Sigmoid colon (tissue), 7 donors: Measurements from ENCODE around the gene ADGRG3. TPM values are rescaled to one million over a fixed set of nuclear protein-coding genes. Genes with fewer than 3 reads are reported as not detected.

Experiments
- DNase-seq: peaks from one replicate; pipeline ENCODE4 v3.0.0-alpha.2; 2019
- H3K27ac ChIP-seq, 4 donors: fragments of 200-600 bp; sonication (generic); one replicate each; pipeline ENCODE4 v1.5.1; 2016 to 2019; ENCODE audit warnings: mild to moderate bottlenecking in 1 of 4
- H3K27me3 ChIP-seq, 3 donors: fragments of 200-600 bp; sonication (generic); one replicate each; pipeline ENCODE4 v1.5.1; 2019; ENCODE audit warnings: mild to moderate bottlenecking in 1 of 3
- H3K36me3 ChIP-seq, 4 donors: fragments of 200-600 bp; sonication (generic); one replicate each; pipeline ENCODE4 v1.5.1; 2016 to 2019
- H3K4me1 ChIP-seq, 4 donors: fragments of 200-600 bp; sonication (generic); one replicate each; pipeline ENCODE4 v1.5.1; 2017 to 2019
- H3K4me3 ChIP-seq, 4 donors: fragments of 200-600 bp; sonication (generic); one replicate each; pipeline ENCODE4 v1.5.1; 2017 to 2019; ENCODE audit warnings: mild to moderate bottlenecking in 2 of 4, moderate library complexity in 1 of 4
- H3K9me3 ChIP-seq, 4 donors: fragments of 200-600 bp in 3 of 4; sonication (generic) in 3 of 4; one replicate each; pipeline versions ENCODE4 v1.5.1 to v1.6.1; 2013 to 2019
- CTCF ChIP-seq, 4 experiments: fragments of 450-650 bp in 3 of 4; fragments of 200-600 bp in 1 of 4; IDR thresholded peaks; one replicate each; pipeline ENCODE4 v1.5.1; 2016 to 2019; ENCODE audit warnings: antibody characterized with exemption in 4 of 4, mild to moderate bottlenecking in 3 of 4, moderate library complexity in 2 of 4
- EP300 ChIP-seq, 4 donors: sonication (generic); formaldehyde crosslinking; IDR thresholded peaks; one replicate each; pipeline ENCODE4 v1.6.1; 2017; ENCODE audit warnings: antibody characterized with exemption in 4 of 4
- POLR2A ChIP-seq, 2 donors: fragments of 450-650 bp; IDR thresholded peaks; one replicate each; pipeline ENCODE4 v1.6.1; 2016; ENCODE audit warnings: antibody characterized with exemption in 2 of 2, mild to moderate bottlenecking in 2 of 2, moderate library complexity in 2 of 2
- POLR2AphosphoS5 ChIP-seq, 4 donors: sonication (generic); formaldehyde crosslinking; IDR thresholded peaks; one replicate each; pipeline ENCODE4 v1.6.1; 2017; ENCODE audit warnings: antibody characterized with exemption in 4 of 4
- WGBS, 2 donors: extraction: QIAGEN DNeasy Blood & Tissue Kit; methylation state at CpG; one replicate each; pipeline ENCODE4 v1.1.7; 2013; 5-methylcytosine and 5-hydroxymethylcytosine counted together
- intact Hi-C: fragments of 100-400 bp; cut with DNase I; formaldehyde crosslinking; loops from one replicate; pipeline ENCODE4 v1.15.1; 2023
- polyA plus RNA-seq, 3 donors: library from polyadenylated mRNA; stranded (reverse); fragments of 200-250 nt; gene quantifications; one replicate each; pipeline ENCODE4 v1.2.3, GENCODE V29; 2013
- total RNA-seq, 4 donors: library from RNA; depleted of rRNA; stranded (reverse); fragments of >200 nt; gene quantifications; one replicate each; pipeline ENCODE4 v1.1.0, GENCODE V29; 2016
- donor health status: healthy with polysubstance abuse.
- donor health status: Bipolar disorder and iron deficiency.
- donor health status: healthy.

ADGRG3 gene
- total and polyA plus RNA-seq, 7 donors, result 0.69 to 6.6 (median 3.6) TPM

GRCh38 chr16:57723170-57723569, 55.1 kb downstream of the ADGRG3 start:
- intact Hi-C loops, result no loop called here
- WGBS, 2 donors, result 79 to 80% methylated on average over 7 of the region's 7 CpGs
- no peaks in the 10 kb centered on the region for H3K27me3 ChIP-seq
- H3K9me3 ChIP-seq, result no peaks in the 10 kb centered on the region
- no peaks in the 10 kb centered on the region for H3K36me3 ChIP-seq
- H3K4me1 ChIP-seq, result no peaks in the 10 kb centered on the region
- no peak for TF ChIP-seq POLR2A (IDR thresholded peaks at IDR 0.05)
- no peak for DNase-seq
- H3K27ac ChIP-seq, result no peak overlapping the region
- no peak overlapping the region for H3K4me3 ChIP-seq

GRCh38 chr16:57724531-57724930, 56.4 kb downstream of the ADGRG3 start:
- intact Hi-C loops, result no loop called here
- Histone ChIP-seq H3K9me3 (no peaks in the 10 kb centered on the region), H3K36me3 (no peaks in the 10 kb centered on the region), H3K4me3 (no peak overlapping the region), H3K27me3 (no peaks in the 10 kb centered on the region), H3K4me1 (no peaks in the 10 kb centered on the region), H3K27ac (no peak overlapping the region)
- 87 to 90% methylated on average over 15 of the region's 15 CpGs for WGBS, 2 donors
- no peak for TF ChIP-seq POLR2A (IDR thresholded peaks at IDR 0.05)
- no peak for TF ChIP-seq POLR2AphosphoS5 (IDR thresholded peaks at IDR 0.05)
- no peak for TF ChIP-seq EP300 (IDR thresholded peaks at IDR 0.05)
- TF ChIP-seq CTCF (IDR thresholded peaks at IDR 0.05), result no peak
- DNase-seq, result no peak

GRCh38 chr16:57725151-57725550, 57.0 kb downstream of the ADGRG3 start:
- H3K9me3 ChIP-seq, result no peaks in the 10 kb centered on the region
- H3K27me3 ChIP-seq, result no peaks in the 10 kb centered on the region
- H3K27ac ChIP-seq, result no peak overlapping the region
- no peak for DNase-seq
- intact Hi-C loops, result no loop called here
- 37 to 56% methylated on average over 5 of the region's 5 CpGs for WGBS, 2 donors
- TF ChIP-seq EP300 (IDR thresholded peaks at IDR 0.05) (no peak), POLR2A (IDR thresholded peaks at IDR 0.05) (no peak), POLR2AphosphoS5 (IDR thresholded peaks at IDR 0.05) (no peak), CTCF (IDR thresholded peaks at IDR 0.05) (no peak)
- H3K4me1 ChIP-seq, result no peaks in the 10 kb centered on the region
- H3K4me3 ChIP-seq, result no peak overlapping the region
- no peaks in the 10 kb centered on the region for H3K36me3 ChIP-seq

DNA sequence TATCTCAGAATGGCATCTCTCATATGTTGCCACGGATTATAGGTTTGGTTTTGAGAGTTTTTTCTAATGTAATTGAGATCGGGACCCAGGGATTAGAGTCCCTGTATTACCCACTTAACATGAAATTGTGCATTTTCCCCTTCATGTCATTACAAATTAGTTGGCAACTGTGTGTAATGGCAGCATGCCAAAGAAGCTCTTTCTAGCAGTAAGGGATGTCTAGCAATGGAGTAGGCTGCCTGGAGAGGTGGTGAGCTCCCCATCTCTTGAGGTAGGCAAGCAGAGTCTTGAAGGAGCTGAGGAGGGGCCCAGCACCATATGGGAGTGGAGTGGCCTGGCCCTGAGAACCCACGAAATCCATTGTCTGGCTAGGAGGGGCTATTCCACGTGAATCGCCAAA, 57.4 kb downstream of the ADGRG3 start:
- no peak for TF ChIP-seq CTCF (IDR thresholded peaks at IDR 0.05)
- TF ChIP-seq EP300 (IDR thresholded peaks at IDR 0.05), result no peak
- no peak for TF ChIP-seq POLR2A (IDR thresholded peaks at IDR 0.05)
- no peak for TF ChIP-seq POLR2AphosphoS5 (IDR thresholded peaks at IDR 0.05)
- WGBS, 2 donors, result 64 to 77% methylated on average over 5 of the region's 5 CpGs
- H3K9me3 ChIP-seq, result no peaks in the 10 kb centered on the region
- H3K4me3 ChIP-seq, result no peak overlapping the region
- no peaks in the 10 kb centered on the region for H3K36me3 ChIP-seq
- no peak overlapping the region for H3K27ac ChIP-seq
- no peaks in the 10 kb centered on the region for H3K4me1 ChIP-seq
- DNase-seq, result no peak
- intact Hi-C loops, result no loop called here
- no peaks in the 10 kb centered on the region for H3K27me3 ChIP-seq

DNA sequence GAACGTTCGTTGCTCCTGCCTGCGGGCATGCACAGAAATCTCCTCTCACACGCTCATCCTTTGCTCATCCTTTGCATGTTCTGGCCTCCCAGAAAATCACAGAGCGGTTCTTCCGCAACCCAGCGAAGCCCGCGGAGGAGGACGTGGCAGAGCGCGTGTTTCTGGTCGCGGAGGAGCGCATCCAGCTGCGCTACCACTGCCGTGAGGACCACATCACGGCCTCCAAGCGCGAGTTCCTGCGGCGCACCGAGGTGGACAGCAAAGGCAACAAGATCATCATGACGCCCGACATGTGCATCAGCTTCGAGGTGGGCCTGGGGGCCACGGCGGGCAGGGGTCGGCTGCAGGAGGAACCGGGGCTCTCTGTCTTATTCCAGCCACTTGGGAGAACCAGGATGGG, 57.9 kb downstream of the ADGRG3 start:
- H3K36me3 ChIP-seq, result no peaks in the 10 kb centered on the region
- no peaks in the 10 kb centered on the region for H3K4me1 ChIP-seq
- no peak overlapping the region for H3K4me3 ChIP-seq
- intact Hi-C loops, result no loop called here
- no peaks in the 10 kb centered on the region for H3K27me3 ChIP-seq
- H3K9me3 ChIP-seq, result no peaks in the 10 kb centered on the region
- WGBS, 2 donors, result 93 to 94% methylated on average over 30 of the region's 30 CpGs
- peak; percentile 48 for DNase-seq
- no peak overlapping the region for H3K27ac ChIP-seq
- TF ChIP-seq POLR2AphosphoS5 (IDR thresholded peaks at IDR 0.05) (no peak), EP300 (IDR thresholded peaks at IDR 0.05) (no peak), CTCF (IDR thresholded peaks at IDR 0.05) (no peak), POLR2A (IDR thresholded peaks at IDR 0.05) (no peak)
